ENCODE results near the gene NUP210L. TPM values are rescaled to one million over a fixed set of nuclear protein-coding genes. Genes with fewer than 3 reads are reported as not detected.

NUP210L gene
- total RNA-seq, 2 experiments from 2014 or later = 0.04 TPM; not detected in 1

DNA sequence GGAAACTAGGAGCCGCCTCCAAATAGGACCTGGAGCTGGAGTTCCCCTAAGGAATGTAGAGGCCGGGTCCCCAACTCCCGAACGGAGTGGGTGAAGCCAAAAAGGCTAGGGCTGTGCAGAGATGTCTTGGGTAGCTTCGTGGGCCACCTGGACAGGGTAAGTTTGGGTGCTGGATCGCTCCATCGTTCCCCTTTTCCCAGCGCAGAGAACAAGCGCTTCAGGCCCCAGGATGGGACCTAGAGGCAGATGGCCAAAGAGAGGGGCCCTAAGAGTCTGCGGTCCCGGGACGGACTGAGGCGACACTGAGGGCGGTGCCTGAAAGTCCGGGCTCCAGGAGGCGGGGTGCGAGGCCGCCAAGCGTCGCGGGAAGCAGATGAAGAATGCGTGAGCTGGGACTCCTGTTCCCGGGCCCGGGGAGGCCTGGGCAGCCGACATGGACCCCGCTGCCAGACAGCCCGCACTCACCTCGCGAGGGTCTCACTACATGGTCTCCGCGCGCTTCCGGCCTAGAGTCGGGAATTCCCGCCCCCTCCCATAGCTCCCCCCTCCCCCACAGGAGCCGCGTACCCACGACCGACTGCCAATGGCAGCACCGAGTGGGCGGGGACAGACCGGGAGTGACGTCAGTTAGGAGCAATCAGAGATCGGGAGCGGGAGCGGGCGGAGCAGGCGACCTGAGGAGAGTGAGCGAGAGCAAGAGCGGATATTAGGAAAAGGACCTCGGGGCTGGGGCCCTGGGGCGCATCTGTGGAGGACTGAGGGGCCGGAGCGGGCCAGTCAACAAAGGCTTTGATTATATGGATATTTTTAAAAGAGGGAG lies 191.6 kb downstream of the NUP210L start, which contains the start of gene SLC39A1:
Gene SLC39A1, minus strand, starts transcription at position 508 of the 820 bp plus-strand sequence. CDS start 822 bp downstream, outside the sequence.
- POLR2A ChIA-PET = interaction anchor here (0.6 to 2.2 kb wide), 10 partner anchors 9 to 328 kb away, joined by 3 to 21 read pairs (median 4); partner anchors contain the start of genes DENND4B, GATAD2B, JTB and RPS27
- CTCF ChIA-PET = interaction anchor here (0.9 to 2.5 kb wide), 6 partner anchors 9 to 23 kb away, joined by 3 to 18 read pairs (median 4); partner anchors contain the start of genes DENND4B, JTB and RAB13

DNA sequence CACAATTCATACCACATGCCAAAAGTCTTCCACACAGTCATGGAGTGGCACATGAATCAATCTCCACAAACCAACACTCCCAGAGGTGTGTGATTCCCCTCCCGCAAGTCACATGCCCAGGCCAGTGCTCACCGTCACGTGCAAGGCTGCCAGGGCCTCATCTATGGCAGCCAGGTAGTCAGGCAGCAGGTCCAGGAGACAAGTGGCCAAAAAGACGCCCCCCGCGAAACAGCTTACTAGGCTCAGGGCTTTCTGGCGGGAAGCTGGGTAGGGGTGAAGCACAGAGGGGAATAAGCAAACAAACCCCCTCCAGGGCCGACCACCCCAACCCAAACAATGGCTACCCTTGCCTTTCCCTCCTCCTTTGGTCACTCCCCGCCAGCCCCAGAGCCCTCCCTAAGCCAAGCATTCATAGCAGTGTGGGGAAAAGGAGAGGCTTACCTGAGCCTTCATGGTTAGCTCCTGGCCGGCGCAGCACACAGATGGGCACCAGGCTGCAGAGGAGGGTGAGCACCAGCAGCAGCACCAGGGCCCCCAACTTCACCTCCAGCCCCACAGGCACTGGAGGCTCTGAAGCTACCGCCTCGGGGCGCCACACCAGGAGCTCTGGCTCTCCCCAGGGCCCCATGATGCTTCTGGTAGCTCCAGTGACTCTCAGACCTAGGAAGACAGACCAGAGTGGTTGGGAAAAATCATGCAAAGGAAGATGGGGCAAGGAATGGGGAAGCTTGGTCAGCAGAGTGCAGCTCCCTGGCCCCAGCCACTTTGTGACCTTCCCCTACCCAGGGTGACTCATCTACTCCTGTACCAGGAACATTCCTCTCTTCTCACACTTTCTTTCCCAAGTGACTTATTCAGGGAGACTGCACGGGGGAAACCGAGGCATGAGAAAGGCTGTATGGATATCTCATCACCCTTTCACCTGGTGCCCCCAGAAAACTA lies 192.5 kb downstream of the NUP210L start:
- ChIA-PET CTCF (interaction anchor here (0.9 to 2.5 kb wide), 6 partner anchors 8 to 24 kb away, joined by 3 to 18 read pairs (median 4); partner anchors contain the start of genes DENND4B, JTB and RAB13), POLR2A (interaction anchor here (0.9 to 2.2 kb wide), 4 partner anchors 15 to 39 kb away, joined by 8 to 21 read pairs (median 9); partner anchors contain the start of genes DENND4B, GATAD2B, JTB and RPS27)

DNA sequence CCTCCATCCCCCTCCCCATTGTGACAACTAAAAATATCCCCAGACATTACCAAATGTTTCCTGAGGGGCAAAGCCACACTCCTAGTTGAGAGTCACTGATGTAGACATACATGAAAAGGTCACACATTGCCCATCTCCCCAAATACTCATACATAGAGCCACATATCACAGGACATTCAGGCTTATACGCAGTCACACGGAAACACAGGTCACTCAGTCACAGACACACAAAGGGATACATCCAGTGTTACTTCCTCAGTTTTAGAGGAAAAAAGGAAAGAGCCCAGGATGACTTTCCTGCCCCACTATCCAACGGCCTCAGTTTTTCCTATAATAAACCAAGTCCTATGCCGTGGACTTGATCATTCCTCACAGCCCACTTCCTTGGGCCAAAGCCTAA lies 193.5 kb downstream of the NUP210L start:
- ChIA-PET POLR2A (no interaction called here), CTCF (no interaction called here)

DNA sequence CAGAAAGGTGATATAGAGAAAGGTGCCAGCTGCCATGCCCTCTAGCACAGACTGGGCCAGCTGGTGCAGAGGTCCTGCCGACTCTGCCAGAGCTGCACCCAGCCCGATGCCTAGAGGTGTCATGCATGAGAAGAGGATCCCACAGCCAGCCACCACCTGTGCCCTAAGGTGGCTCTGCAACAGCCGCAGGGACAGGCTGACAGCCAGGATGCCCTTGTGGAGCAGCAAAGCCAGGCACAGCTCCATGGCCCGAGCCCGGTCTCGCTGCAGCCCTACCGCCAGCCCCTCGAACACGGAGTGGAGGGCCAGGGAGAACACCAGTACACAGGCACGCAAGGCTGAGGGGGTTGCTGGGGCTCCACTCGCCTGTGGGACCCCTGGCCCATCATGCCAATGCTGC lies 194.7 kb downstream of the NUP210L start:
- ChIA-PET POLR2A (no interaction called here), CTCF (no interaction called here)

DNA sequence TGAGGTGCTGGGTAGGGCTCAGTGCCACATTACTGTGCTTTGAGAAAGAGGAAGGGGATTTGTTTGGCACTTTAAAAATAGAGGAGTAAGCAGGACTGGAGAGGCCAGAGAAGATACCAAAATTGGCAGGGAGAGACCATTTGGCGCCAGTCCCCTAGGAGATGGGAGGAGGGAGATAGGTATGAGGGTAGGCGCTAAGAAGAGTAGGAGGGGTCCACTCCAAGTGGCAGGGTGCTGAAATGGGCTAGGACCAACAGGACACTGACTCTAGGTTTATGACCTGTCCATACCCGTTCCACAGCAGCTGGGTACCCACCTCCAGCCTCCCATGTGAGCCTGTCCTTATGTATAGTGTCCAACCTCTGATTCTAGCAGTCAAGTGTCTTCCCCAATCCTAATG lies 195.4 kb downstream of the NUP210L start:
- POLR2A ChIA-PET = no interaction called here

DNA sequence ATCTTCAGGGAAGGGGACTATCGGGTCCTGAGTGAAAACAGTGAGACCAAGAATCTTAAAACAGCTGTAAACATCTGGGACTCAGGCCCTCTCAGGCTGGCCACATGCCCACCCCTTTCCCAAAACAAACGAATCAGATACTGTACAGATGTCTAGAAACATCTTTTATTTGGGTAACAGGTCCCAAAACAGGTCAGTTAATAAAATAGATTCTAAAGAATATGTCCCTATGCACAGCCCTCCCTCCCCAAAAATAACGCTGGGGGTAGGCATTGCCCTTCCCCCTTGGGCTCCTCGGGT lies 196.0 kb downstream of the NUP210L start:
- ChIA-PET CTCF (interaction anchor here (1.5 to 2.1 kb wide), 4 partner anchors 8 to 19 kb away, joined by 4 to 8 read pairs (median 6); partner anchors contain the start of genes CREB3L4, DENND4B and JTB), POLR2A (interaction anchor here (1.0 to 3.6 kb wide), 3 partner anchors 9 to 13 kb away, joined by 3 to 22 read pairs (median 8); partner anchors contain the start of genes CREB3L4 and DENND4B)

More for the DNA sequence above, 195.4 kb downstream of the NUP210L start:
- CTCF ChIA-PET = interaction anchor here (1.5 to 1.6 kb wide), 2 partner anchors 9 to 19 kb away, joined by 4 to 5 read pairs; partner anchors contain the start of gene JTB

DNA sequence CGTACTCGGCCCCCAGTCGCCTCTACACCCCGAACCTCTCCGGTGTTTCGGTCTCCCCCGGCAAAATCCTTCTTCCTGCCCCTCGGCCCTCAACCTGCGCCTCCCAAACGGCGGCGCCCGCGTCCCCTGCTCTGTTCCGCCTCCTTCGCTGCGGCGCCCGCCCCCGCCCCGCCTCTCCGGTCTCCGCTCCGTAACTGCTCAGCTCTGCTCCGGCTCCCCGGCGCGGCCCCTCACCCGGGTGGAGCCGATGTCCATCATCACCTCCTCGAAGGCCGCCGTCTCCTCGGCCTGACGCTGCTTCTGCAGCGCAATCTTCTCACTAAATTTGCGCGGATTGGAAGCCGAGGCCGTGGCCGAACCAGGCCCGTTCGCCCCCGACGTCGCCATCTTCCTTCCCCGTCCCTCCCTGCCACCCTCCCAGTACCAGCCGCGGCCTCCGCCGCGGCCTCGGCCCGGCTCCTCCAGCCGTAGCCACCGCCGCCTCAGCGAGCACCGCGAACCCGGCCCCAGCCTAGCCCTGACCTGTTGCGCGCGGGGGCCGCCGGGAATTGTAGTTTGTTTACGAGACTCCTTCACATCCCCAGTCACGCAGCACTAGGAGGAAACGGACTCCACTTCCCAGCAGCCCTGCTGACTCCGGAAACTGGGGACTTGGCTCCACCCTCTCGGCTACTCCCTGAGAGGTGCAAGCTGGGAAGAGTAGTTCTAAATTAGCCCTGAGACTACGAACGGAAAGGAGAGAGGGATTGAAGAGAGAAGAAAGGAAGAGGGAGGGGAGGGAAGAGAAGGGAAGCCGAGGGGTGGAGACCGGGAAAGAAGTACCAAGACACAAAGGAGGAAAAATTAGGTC lies 196.5 kb downstream of the NUP210L start, which contains the start of gene CRTC2:
Gene CRTC2, minus strand, starts transcription at position 502 of the 850 bp plus-strand sequence. Its CDS starts 115 bp downstream, at position 387.
- ChIA-PET POLR2A (interaction anchor here (0.6 to 3.6 kb wide), 5 partner anchors 8 to 229 kb away, joined by 3 to 22 read pairs (median 5); partner anchors contain the start of genes CREB3L4 and DENND4B), CTCF (interaction anchor here (0.6 to 2.1 kb wide), 7 partner anchors 8 to 298 kb away, joined by 3 to 8 read pairs (median 4); partner anchors contain the start of genes CREB3L4, DENND4B, JTB and RAB13)

DNA sequence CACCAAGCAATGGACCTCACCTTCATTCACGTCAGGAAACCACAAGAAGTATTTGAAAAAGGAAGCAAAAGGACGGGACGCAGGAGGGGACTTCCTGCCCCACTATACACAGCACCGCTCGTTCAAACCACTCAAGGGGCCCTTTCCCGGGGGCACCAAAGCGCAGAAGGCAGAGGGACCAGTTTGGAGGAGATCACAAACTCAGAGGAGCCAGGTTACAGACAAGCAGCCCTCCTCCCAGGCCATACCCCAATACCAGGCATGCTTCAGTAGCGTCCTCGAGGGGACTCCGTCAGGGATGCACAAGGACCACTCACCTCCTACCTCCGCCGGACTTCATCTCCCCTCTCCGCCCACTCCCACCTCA lies 197.1 kb downstream of the NUP210L start:
- ChIA-PET CTCF (interaction anchor here (0.6 to 2.1 kb wide), 5 partner anchors 10 to 297 kb away, joined by 3 to 8 read pairs (median 4); partner anchors contain the start of genes CREB3L4, DENND4B and RAB13), POLR2A (interaction anchor here (0.8 to 3.6 kb wide), 5 partner anchors 9 to 33 kb away, joined by 3 to 22 read pairs (median 5); partner anchors contain the start of gene DENND4B)

DNA sequence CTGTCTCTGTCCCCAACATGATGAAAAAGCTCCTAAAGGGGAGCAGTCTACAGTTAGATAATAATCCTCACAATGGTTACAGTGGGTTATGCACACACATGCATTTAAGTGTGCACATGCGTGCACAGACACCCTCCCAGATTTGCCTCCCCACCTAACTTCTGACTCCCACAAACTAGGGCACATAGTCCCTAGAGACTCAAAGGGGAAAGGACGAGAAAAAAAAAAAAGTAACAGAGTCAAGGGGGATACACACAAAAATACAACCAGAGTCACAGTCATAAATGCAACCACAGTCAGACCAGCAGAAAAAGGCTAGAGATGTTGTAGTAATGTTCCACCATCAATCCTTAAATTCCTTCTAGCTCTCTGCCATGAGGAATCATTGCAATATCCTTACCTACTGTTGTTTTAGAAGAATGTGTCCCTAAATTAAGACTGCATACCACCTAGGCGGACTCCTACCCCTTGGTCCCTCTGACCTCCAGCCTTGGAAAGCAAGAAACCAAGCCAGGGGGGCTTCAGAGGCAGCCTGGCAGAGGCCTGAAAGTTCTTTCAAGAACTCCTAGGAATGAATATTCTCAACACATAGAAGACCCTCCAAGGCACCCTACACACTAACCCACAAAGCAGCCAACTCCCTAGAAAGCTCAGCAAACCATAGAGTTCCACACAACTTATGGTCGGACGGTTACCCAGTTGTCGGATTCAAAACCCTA lies 197.7 kb downstream of the NUP210L start:
- ChIA-PET POLR2A (interaction anchor here (0.8 to 3.6 kb wide), 5 partner anchors 9 to 33 kb away, joined by 5 to 22 read pairs (median 5); partner anchors contain the start of genes DENND4B and JTB), CTCF (interaction anchor here (0.6 to 2.4 kb wide), 7 partner anchors 9 to 297 kb away, joined by 3 to 12 read pairs (median 6); partner anchors contain the start of genes CREB3L4 and DENND4B)

DNA sequence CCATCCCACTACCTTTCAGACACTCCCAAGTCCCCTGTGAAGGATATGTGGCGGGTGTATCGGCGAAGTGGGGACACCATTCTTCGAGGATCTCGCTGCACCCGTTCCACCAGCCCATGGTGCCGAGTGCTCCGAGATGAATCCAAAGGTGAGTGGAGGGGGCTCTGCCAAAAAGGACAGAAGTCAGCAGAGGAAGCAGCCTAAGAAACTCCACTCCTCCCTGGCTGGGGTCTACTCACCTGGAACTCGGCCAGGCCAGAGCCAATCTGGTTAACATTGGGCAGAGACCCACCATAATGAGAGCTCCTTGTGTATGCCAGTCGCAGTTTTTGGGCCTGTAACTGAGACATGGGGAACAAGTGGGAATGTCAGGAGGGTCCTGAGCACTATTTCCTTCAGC lies 200.0 kb downstream of the NUP210L start:
- ChIA-PET POLR2A (no interaction called here), CTCF (interaction anchor here (0.6 to 2.4 kb wide), 3 partner anchors 8 to 50 kb away, joined by 3 to 12 read pairs (median 5); partner anchors contain the start of genes DENND4B and SLC39A1)

DNA sequence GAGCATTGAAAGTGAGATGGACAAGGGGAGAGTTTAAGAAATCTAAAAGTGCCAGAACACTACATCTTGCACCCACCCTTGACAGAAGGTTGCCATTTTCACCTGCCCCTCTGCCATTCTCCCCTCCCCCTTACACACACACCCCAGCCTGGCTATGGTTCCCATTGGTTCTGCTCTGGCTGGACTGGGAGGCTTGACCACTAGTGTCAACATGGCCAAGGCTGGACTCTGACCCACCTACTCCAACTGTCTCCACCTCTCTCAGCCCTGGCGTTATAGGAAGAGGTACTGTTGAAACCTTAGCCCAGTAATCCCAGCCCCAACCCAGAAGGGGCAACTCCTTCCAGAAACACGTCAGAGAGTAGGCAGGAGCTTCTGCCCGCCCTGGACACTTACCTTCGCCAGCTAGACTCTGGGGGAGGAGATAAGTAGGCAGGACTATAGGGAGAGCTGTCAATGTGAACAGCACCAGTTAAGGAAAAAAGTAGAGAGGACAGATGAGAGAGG lies 201.0 kb downstream of the NUP210L start:
- ChIA-PET CTCF (interaction anchor here (0.6 to 1.6 kb wide), 3 partner anchors 9 to 45 kb away, joined by 3 to 6 read pairs (median 5); partner anchors contain the start of genes CREB3L4 and SLC39A1), POLR2A (no interaction called here)

DNA sequence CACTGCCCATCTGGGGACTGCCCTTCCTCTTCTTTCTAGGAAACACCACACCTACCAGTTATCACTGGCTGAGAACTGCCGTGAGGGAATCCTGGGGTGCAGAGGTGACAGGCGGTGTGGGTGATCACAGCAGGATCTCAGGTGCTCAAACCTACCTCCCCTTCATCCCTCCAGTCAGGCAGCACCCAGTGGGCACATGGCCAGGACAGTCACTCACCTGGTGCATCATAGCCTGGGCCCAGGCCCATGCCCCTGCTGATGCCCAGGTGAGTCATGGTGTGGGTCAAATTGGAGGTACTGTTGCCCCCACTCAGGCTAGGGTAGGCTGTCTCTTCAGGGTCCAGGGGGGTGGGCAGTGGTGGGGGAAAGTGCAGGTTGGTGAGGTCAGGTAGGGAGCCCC lies 203.1 kb downstream of the NUP210L start:
- POLR2A ChIA-PET = no interaction called here
- CTCF ChIA-PET = interaction anchor here (1.4 kb wide), 1 partner anchor 11 kb away, joined by 3 read pairs; no protein-coding TSS in a partner anchor

DNA sequence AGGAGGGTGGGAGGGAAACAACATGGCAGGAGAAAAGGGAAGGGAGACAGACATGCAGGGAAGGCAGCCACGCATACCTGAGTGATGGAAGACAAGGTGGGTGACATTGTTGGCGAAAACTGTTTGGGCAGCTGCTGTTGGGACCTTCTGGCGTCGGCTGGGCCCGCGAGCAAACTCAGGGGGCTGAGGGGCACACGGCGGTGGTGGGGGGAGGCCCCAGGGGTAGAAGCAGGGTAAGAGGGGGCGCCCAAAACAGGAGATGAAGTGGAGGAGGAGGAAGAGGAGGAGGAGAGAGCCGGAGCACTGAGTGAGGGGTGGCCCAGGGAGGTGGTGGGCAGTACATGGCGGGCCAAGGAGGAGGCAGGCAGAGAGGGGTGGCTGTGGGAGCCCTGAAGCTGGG lies 203.7 kb downstream of the NUP210L start:
- CTCF ChIA-PET = interaction anchor here (1.4 kb wide), 1 partner anchor 10 kb away, joined by 3 read pairs; no protein-coding TSS in a partner anchor
- POLR2A ChIA-PET = no interaction called here

DNA sequence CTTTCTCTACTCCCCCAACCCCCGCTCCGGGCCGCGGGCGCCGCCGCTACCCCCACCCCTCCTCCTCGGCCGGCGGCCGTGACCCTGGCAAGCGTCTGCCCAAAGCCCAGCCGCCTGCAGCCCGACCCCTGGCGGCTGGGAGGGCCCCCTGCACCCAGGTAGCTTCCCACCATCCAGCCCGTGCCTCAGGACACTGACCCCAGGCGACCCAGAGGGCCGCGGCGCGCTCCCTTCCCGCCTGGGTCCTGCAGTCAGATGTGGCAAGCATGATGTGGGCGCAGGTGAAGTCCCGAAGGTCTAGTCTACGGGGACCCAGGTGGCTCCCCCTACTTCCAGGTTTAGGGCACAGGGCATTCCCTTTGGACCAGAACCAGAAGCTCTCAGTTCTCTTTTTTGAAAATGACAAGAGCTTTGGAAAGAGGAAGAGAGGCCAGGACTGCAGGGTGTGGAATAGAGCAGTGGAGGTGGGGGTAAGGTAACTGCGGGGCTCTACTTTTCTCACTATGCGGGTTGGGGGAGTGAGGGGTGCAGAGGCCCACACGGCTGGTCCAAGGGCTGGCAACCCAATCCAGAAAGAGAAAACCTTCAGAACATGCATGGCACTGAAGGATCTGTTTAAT lies 208.1 kb downstream of the NUP210L start, which contains the start of gene DENND4B:
Gene DENND4B, minus strand, starts transcription at position 97 of the 620 bp plus-strand sequence. CDS start 2,344 bp downstream, outside the sequence.
- CTCF ChIA-PET = interaction anchor here (0.6 to 4.2 kb wide), 23 partner anchors 9 to 269 kb away, joined by 3 to 31 read pairs (median 5); partner anchors contain the start of genes CREB3L4, CRTC2, GATAD2B and JTB
- POLR2A ChIA-PET = interaction anchor here (0.5 to 3.5 kb wide), 12 partner anchors 11 to 307 kb away, joined by 3 to 32 read pairs (median 8); partner anchors contain the start of genes CRTC2, GATAD2B, JTB and SLC39A1

DNA sequence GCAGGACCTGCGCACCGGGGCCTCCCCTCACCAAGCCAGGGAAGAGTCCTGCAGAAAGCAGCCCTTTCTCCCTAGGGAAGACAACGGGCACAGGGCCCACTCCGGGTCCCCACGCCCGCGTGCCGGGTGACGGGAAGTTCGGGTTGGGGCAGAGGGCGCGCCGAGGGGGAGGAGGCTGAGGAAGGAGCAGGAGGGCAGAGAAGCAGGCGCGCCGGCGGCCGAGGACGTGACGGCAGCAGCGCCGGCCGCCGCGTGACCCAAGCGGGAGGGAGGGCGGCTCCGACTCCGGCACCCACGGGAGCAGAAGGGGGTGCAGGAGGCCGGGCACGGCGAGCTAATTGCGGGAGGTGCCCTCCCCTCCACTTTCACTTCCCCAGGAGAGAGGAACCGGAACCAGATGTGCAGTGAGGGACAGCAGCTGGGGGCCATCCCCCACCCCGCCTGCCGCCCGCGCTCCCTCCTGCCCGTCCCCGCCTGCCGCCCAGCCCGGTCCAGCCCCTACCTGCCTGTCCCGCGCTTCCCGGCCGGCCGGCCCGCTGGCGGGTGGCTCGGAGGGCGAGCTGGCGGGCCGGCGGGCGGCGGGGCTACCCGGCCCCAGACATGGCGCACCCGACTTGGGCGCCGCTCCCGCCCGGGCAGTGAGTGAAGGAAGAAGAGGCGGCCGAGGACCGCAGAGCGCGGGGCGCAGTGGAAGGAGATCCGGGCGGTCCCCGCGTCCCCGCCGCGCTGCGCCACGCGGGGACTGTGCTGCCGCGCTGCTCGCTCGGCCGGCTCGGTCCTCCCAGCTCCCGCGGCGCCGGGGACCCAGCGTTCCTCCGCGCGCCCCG lies 208.9 kb downstream of the NUP210L start:
- ChIA-PET CTCF (interaction anchor here (0.6 to 4.2 kb wide), 25 partner anchors 10 to 154 kb away, joined by 3 to 31 read pairs (median 5); partner anchors contain the start of genes CREB3L4, CRTC2, GATAD2B and JTB), POLR2A (interaction anchor here (0.5 to 3.5 kb wide), 14 partner anchors 11 to 306 kb away, joined by 3 to 32 read pairs (median 6); partner anchors contain the start of genes CREB3L4, CRTC2, GATAD2B and JTB)

Data from activated CD8-positive, alpha-beta memory T cell treated with anti-CD3 and anti-CD28 coated beads for 36 hours (primary cell).